ENCODE results near the gene DNAAF3. TPM values are rescaled to one million over a fixed set of nuclear protein-coding genes. Genes with fewer than 3 reads are reported as not detected.
"Not testable (repeated sequence)": the region's sequence is repeated elsewhere in the genome, so short reads cannot be mapped to it uniquely, and the experiment has no call there.

The DNAAF3 gene
- total and polyA plus RNA-seq, 8 donors = 1.2 to 3.3 (median 2.6) TPM

DNA sequence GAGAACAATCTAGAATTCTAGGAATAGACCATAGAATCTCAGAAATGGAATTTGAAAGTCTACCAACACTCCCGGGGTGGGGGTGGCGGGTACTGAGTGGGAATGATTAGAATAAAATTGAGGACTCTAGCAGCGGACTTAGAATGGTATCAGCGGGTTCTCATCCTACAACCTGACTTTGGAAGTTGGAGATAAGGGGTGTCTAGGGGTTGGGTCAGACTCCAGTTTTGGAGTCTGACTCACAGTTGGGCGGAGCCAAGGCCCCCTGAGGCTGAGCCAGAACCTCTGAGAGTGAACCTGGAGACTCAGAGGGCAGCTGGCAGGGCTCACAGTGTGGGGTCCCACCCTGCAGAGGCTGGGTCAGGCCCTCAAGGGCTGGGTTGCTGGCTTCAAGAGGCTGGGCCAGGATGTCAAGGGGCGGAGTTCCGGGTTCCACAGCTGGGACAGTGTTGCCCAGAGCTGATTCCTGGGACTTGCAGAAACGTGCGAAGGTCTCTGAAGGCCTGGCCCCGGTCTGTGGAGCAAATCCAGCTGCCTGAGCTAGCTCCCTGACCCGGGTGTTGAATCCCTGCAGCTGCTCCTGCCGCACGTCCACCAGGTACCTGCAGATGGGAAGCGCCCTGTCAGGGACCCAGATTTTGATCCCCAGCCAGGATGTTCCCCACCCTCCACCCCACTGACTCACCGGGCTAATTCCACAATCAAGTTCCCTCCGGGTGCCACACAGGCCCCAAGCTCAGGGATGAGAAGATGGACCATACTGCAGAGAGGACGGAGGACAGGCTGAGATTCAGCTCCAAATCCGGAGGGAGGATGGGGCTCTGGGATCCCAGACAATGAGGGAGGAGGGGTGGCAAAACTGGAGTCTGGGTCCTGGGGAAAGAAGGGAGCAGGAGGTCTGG lies 7.3 kb downstream of the DNAAF3 start:
- Histone ChIP-seq H3K9me3 (no peaks in the 10 kb centered on the region), H3K27me3 (peaks cover 0 to 15% (median 6%) of the 10 kb centered on the region in 4 donors), H3K36me3 (no peaks in the 10 kb centered on the region), H3K4me3 (no peak overlapping the region), H3K27ac (no peak overlapping the region), H3K4me1 (peaks cover 0 to 4% (median 0%) of the 10 kb centered on the region in 3 donors)
- 54 to 66% methylated on average over 18 of the region's 18 CpGs for WGBS, 2 donors
- TF ChIP-seq, protein P1, sequence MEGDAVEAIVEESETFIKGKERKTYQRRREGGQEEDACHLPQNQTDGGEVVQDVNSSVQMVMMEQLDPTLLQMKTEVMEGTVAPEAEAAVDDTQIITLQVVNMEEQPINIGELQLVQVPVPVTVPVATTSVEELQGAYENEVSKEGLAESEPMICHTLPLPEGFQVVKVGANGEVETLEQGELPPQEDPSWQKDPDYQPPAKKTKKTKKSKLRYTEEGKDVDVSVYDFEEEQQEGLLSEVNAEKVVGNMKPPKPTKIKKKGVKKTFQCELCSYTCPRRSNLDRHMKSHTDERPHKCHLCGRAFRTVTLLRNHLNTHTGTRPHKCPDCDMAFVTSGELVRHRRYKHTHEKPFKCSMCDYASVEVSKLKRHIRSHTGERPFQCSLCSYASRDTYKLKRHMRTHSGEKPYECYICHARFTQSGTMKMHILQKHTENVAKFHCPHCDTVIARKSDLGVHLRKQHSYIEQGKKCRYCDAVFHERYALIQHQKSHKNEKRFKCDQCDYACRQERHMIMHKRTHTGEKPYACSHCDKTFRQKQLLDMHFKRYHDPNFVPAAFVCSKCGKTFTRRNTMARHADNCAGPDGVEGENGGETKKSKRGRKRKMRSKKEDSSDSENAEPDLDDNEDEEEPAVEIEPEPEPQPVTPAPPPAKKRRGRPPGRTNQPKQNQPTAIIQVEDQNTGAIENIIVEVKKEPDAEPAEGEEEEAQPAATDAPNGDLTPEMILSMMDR (IDR thresholded peaks at IDR 0.05) = no peak
- DNase-seq (no peak), FAIRE-seq (no peak), ATAC-seq (no peak)
- intact Hi-C loops (cut with DNase I) = no loop called here

DNA sequence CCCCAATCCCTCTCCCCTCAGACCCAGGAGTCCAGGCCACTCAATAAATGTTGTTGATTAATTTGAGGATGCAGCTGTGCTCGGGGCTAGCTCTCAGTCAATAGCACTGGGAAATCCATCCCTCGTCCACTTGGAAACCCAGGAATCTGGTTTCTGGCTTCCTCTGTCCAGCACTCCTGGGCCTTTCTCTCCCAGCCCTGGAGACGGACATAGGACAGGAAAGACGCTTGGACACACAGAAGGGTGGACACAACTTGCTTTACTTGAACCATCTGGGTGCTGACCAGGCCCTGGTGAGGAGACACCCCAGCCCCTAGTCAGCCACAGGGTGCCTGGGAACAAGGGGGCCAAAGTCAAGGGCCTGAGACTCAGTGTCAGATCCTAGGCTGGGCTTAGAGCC lies 8.0 kb downstream of the DNAAF3 start:
- no peak for ATAC-seq
- no peaks in the 10 kb centered on the region for H3K36me3 ChIP-seq
- WGBS, 2 donors = 47 to 63% methylated on average over 4 of the region's 4 CpGs
- intact Hi-C loops (cut with DNase I) = no loop called here
- TF ChIP-seq, protein P1 (IDR thresholded peaks at IDR 0.05) = no peak
- FAIRE-seq = no peak
- peaks cover 0 to 4% (median 0%) of the 10 kb centered on the region in 3 donors for H3K4me1 ChIP-seq
- H3K4me3 ChIP-seq = no peak overlapping the region
- H3K27ac ChIP-seq = no peak overlapping the region
- H3K27me3 ChIP-seq = peaks cover 0 to 15% (median 6%) of the 10 kb centered on the region in 4 donors
- DNase-seq = no peak
- H3K9me3 ChIP-seq = no peaks in the 10 kb centered on the region

DNA sequence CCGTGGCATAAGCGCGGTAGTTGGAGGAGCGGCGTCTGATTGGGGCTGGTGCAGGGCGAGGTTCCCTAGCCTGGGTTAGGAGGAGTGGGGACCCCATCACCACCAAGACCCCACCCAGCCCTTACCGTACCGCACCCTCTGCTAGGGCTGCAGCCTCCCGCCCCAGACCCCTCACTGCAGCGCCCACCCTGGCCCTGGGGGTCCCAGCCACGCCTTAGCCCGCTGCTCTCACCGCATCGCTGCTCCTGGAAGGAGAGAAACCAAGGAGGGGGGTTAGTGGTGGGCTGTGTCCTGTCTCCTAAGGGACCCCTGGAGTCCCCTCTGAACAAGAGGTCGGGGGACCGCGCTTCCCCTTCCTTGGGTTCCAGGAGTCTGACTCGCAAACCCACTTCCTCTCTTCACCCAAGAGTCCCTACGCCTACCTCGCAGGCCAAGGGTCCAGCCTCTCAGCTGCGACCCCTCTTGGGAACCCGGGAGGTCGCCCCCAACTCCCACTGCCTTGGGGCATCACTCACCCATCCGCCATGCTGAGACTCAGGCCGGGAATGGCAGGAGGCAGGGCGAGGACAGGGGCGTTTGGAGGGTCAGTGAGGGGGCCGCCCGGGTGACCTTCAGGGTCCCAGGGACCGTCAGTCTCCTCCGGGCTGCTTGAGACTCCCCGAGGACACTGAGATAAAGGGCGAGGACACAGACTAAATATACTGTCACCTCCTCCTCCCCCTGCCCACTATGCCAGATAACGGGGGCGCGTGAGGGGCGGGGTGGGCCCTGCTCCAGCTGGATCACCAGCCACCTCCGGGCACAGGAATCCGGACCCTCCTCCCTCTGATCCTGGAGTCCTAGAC lies 9.1 kb downstream of the DNAAF3 start, which contains the start of gene TNNI3:
TNNI3 (minus strand) TSS at position 669 of the 845 bp plus-strand sequence; CDS start at position 526, 143 bp downstream.
- ATAC-seq = no peak
- no peak for FAIRE-seq
- no peak for DNase-seq
- no peak within 1 kb of the TSS for H3K4me3 ChIP-seq
- H3K9me3 ChIP-seq = no peaks in the 10 kb centered on the region
- H3K27me3 ChIP-seq = peaks cover 0 to 12% (median 3%) of the 10 kb centered on the region in 4 donors
- no peak within 1 kb of the TSS for H3K27ac ChIP-seq
- intact Hi-C loops (cut with DNase I) = no loop called here
- 16 to 21% methylated on average over 29 to 39 of the region's 39 CpGs for WGBS, 2 donors
- TF ChIP-seq, protein P1 (IDR thresholded peaks at IDR 0.05) = no peak
- no peaks in the 10 kb centered on the region for H3K36me3 ChIP-seq
- peaks cover 0 to 4% (median 0%) of the 10 kb centered on the region in 3 donors for H3K4me1 ChIP-seq

DNA sequence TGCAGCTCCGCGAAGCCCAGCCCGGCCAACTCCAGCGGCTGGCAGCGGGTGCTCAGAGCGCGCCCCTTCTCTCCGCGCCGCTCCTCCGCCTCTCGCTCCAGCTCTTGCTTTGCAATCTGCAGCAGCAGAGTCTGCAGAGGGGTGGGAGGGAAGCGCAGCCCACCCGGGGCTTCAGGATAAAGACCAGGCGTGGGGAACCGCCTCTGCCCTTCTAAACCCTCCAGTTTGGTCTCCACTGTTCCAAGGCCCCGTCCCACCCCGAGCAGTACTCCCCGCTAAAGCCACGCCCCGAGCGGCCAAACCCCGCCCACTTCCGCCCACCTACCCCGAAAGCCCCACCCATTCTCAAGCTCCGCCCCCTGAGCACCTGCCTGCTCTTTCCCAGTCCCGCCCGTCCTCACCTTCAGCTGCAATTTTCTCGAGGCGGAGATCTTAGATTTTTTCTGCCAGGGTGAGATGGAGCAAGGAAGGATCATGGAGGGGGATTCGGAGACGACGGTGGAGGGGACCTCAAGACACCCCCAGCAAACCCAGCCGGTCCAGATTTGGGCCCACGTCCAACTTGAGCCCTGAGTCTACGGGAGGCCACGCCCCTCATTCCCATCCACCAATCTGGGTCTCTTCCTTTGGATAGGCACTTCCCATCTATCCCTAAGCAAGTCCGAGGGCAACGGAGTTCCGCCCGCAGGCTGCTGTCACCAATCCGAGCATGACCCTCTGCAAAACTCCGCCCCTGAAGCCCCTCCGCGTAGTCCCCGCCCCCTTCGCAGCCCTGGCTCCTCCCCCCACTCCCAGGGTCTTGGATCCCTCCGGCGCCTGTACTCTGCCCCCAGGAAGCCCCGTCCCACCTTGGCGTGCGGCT lies 10.0 kb downstream of the DNAAF3 start:
- peaks cover 0 to 4% (median 0%) of the 10 kb centered on the region in 3 donors for H3K4me1 ChIP-seq
- no peak overlapping the region for H3K27ac ChIP-seq
- DNase-seq = peak; percentile 43 to 86 (median 80)
- ATAC-seq = peak; percentile 29 to 89 (median 56)
- TF ChIP-seq, protein P1 (IDR thresholded peaks at IDR 0.05) = no peak
- H3K4me3 ChIP-seq = peak overlapping the region in 2 of 4 donors; percentile 12 to 30
- intact Hi-C loops (cut with DNase I) = no loop called here
- H3K9me3 ChIP-seq = no peaks in the 10 kb centered on the region
- 4 to 5% methylated on average over 52 of the region's 52 CpGs for WGBS, 2 donors
- peaks cover 0 to 4% (median 0%) of the 10 kb centered on the region in 4 donors for H3K27me3 ChIP-seq
- FAIRE-seq = no peak
- no peaks in the 10 kb centered on the region for H3K36me3 ChIP-seq

DNA sequence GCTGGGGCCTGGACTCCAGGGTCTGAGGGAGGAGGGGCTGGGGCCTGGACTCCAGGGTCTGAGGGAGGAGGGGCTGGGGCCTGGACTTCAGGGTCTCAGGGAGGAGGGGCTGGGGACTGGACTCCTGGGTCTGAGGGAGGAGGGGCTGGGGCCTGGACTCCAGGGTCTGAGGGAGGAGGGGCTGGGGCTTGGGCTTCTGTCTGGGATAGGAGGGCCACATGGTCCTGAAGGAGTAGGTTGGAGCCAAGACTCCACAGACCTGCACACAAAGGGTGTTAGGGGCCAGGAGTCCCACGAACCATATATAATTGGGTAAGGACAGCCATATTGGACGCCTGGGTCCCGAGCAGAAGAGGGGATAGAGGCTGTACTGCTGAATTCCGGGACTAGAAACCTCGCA lies 10.6 kb downstream of the DNAAF3 start:
- H3K4me1 ChIP-seq; H3K36me3 ChIP-seq; H3K27me3 ChIP-seq; ATAC-seq; H3K27ac ChIP-seq; DNase-seq; H3K9me3 ChIP-seq; intact Hi-C loops (cut with DNase I); FAIRE-seq: not testable (repeated sequence)
- H3K4me3 ChIP-seq = peak overlapping the region in 2 of 4 donors; percentile 12 to 30
- WGBS, 2 donors = 3 to 6% methylated on average over 5 of the region's 5 CpGs

All from pancreas (tissue), 10 donors.